GM23338 (cell line): ENCODE measurements around the gene ZNF622.

ENCODE experiments used
- CREB1 ChIP-seq: fragments of 250-450 bp; sonication (Bioruptor Pico); IDR thresholded peaks from 2 replicates; pipeline ENCODE4 v1.5.0; 2020; ENCODE audit warnings: low read depth, mild to moderate bottlenecking, moderate library complexity
- CTCF ChIP-seq, 2 experiments: fragments of 200-600 bp in 1 of 2; sonication (generic) in 1 of 2; conservative IDR thresholded peaks; 2 replicates each; pipeline versions ENCODE4 v1.5.1 to v1.6.1; 2016 to 2017; ENCODE audit warnings: antibody characterized with exemption in 2 of 2, low read depth in 2 of 2, mild to moderate bottlenecking in 2 of 2, moderate library complexity in 1 of 2
- ETS1 ChIP-seq: IDR thresholded peaks from 2 replicates; pipeline ENCODE4 v1.6.1; 2016; ENCODE audit warnings: antibody characterized with exemption
- EZH2 ChIP-seq: fragments of 200-600 bp; sonication (generic); IDR thresholded peaks from one replicate; pipeline ENCODE4 v1.8.0; 2017; ENCODE audit warnings: antibody characterized with exemption, mild to moderate bottlenecking, low read depth; ENCODE audit not compliant: unreplicated experiment
- EZH2phosphoT487 ChIP-seq: fragments of 200-600 bp; sonication (generic); IDR thresholded peaks from one replicate; pipeline ENCODE4 v1.8.1; 2018; ENCODE audit warnings: antibody characterized with exemption; ENCODE audit not compliant: unreplicated experiment
- JUNB ChIP-seq: IDR thresholded peaks from one replicate; pipeline ENCODE4 v1.6.1; 2016; ENCODE audit warnings: antibody characterized with exemption; ENCODE audit not compliant: unreplicated experiment
- POLR2AphosphoS5 ChIP-seq: IDR thresholded peaks from 2 replicates; pipeline ENCODE4 v1.6.1; 2016; ENCODE audit warnings: antibody characterized with exemption, low read depth
- REST ChIP-seq: IDR thresholded peaks from one replicate; pipeline ENCODE4 v1.6.1; 2018; ENCODE audit warnings: antibody characterized with exemption; ENCODE audit not compliant: unreplicated experiment
- STAT1 ChIP-seq: IDR thresholded peaks from one replicate; pipeline ENCODE4 v1.6.1; 2016; ENCODE audit warnings: antibody characterized with exemption; ENCODE audit not compliant: unreplicated experiment
- ZNF331 ChIP-seq: fragments of 250-450 bp; sonication (Bioruptor Pico); IDR thresholded peaks from 2 replicates; pipeline ENCODE4 v1.5.0; 2020; ENCODE audit warnings: low read depth, mild to moderate bottlenecking, moderate library complexity
- ZNF462 ChIP-seq: fragments of 250-450 bp; sonication (Bioruptor Pico); IDR thresholded peaks from 2 replicates; pipeline ENCODE4 v1.5.0; 2020; ENCODE audit warnings: mild to moderate bottlenecking, moderate library complexity

GRCh38 chr5:16471387-16471786 is 5.8 kb upstream of the ZNF622 start:
- TF ChIP-seq POLR2AphosphoS5 (no peak), CTCF (conservative IDR thresholded peaks at IDR 0.05; ENCODE audit: low read depth in 2 of 2) (no peak), ZNF331 (CRISPR knock-in tag) (no peak), ZNF462 (CRISPR knock-in tag) (no peak), STAT1 (no peak), EZH2 (no peak), REST (no peak), CREB1 (CRISPR knock-in tag) (no peak), JUNB (no peak), EZH2phosphoT487 (no peak), ETS1 (no peak)
